ENCODE measurements around the gene GTSE1. TPM values are rescaled to one million over a fixed set of nuclear protein-coding genes. Genes with fewer than 3 reads are reported as not detected.

Gene GTSE1
- total and polyA plus RNA-seq, 2 donors (not counting 1 experiment from before 2014, with no cell fraction given), result 2.0 to 3.6 TPM

- H3K27me3 ChIP-seq (ENCODE audit: control insufficient read depth, insufficient read depth, low read length), result no peaks in the 10 kb centered on the region
- no peaks in the 10 kb centered on the region for H3K36me3 ChIP-seq (ENCODE audit: control insufficient read depth, insufficient read depth, low read length)
- TF ChIP-seq EZH2 (IDR thresholded peaks at IDR 0.05; ENCODE audit: low read length, missing control alignments) (no peak), CTCF (conservative IDR thresholded peaks at IDR 0.05 in 1 of 2, IDR thresholded peaks at IDR 0.05 in 1 of 2; ENCODE audit: low read depth in 1 of 2, low read length in 2 of 2) (no peak)
- peak overlapping the region; percentile 44 for H3K4me2 ChIP-seq (ENCODE audit: extremely low read depth, insufficient read depth, low read length)
- no peak for DNase-seq (ENCODE audit: low read depth in 2 of 2)
- no peaks in the 10 kb centered on the region for H3K9me3 ChIP-seq (ENCODE audit: control insufficient read depth, insufficient read depth, low read depth, low read length)
- no peaks in the 10 kb centered on the region for H3K79me2 ChIP-seq (ENCODE audit: control insufficient read depth, insufficient read depth, low read length)
- H3K4me3 ChIP-seq (replicated peaks in 1 of 4; ENCODE audit: control extremely low read depth in 1 of 4, insufficient read depth in 1 of 4, low read depth in 3 of 4, low read length in 4 of 4), result peak overlapping the region; percentile 63 to 94 (median 86)
- peak overlapping the region; percentile 77 for H3K9ac ChIP-seq (ENCODE audit: insufficient read depth, low read length)
- peak overlapping the region; percentile 61 for H2AFZ ChIP-seq (ENCODE audit: low read length)
- no peaks in the 10 kb centered on the region for H3K4me1 ChIP-seq (ENCODE audit: control insufficient read depth, extremely low read depth, insufficient read depth, low read length)
- no peaks in the 10 kb centered on the region for H4K20me1 ChIP-seq (ENCODE audit: control insufficient read depth, extremely low read depth, insufficient read depth, low read length)
- H3K27ac ChIP-seq (ENCODE audit: insufficient read depth, low read length), result no peak overlapping the region
Observed at GRCh38 chr22:46250783-46251125, 45.9 kb upstream of the GTSE1 start.

- TF ChIP-seq EZH2 (IDR thresholded peaks at IDR 0.05; ENCODE audit: low read length, missing control alignments), result no peak
- Histone ChIP-seq H4K20me1 (ENCODE audit: control insufficient read depth, extremely low read depth, insufficient read depth, low read length) (no peaks in the 10 kb centered on the region), H3K27me3 (ENCODE audit: control insufficient read depth, insufficient read depth, low read length) (no peaks in the 10 kb centered on the region), H2AFZ (ENCODE audit: low read length) (no peak overlapping the region), H3K9ac (ENCODE audit: insufficient read depth, low read length) (no peak overlapping the region), H3K4me1 (ENCODE audit: control insufficient read depth, extremely low read depth, insufficient read depth, low read length) (no peaks in the 10 kb centered on the region), H3K4me2 (ENCODE audit: extremely low read depth, insufficient read depth, low read length) (peak overlapping the region; percentile 44), H3K27ac (ENCODE audit: insufficient read depth, low read length) (no peak overlapping the region), H3K36me3 (ENCODE audit: control insufficient read depth, insufficient read depth, low read length) (no peaks in the 10 kb centered on the region), H3K4me3 (replicated peaks in 1 of 4; ENCODE audit: control extremely low read depth in 1 of 4, insufficient read depth in 1 of 4, low read depth in 3 of 4, low read length in 4 of 4) (peak overlapping the region; percentile 63 to 94 (median 86)), H3K79me2 (ENCODE audit: control insufficient read depth, insufficient read depth, low read length) (no peaks in the 10 kb centered on the region), H3K9me3 (ENCODE audit: control insufficient read depth, insufficient read depth, low read depth, low read length) (no peaks in the 10 kb centered on the region)
- no peak for DNase-seq (ENCODE audit: low read depth in 2 of 2)
Observed at GRCh38 chr22:46251266-46251665, 45.4 kb upstream of the GTSE1 start.

GRCh38 chr22:46251816-46252380 is 44.8 kb upstream of the GTSE1 start:
- no peak overlapping the region for H3K9ac ChIP-seq (ENCODE audit: insufficient read depth, low read length)
- H3K4me1 ChIP-seq (ENCODE audit: control insufficient read depth, extremely low read depth, insufficient read depth, low read length), result no peaks in the 10 kb centered on the region
- H3K36me3 ChIP-seq (ENCODE audit: control insufficient read depth, insufficient read depth, low read length), result no peaks in the 10 kb centered on the region
- no peaks in the 10 kb centered on the region for H3K79me2 ChIP-seq (ENCODE audit: control insufficient read depth, insufficient read depth, low read length)
- no peaks in the 10 kb centered on the region for H3K9me3 ChIP-seq (ENCODE audit: control insufficient read depth, insufficient read depth, low read depth, low read length)
- H3K27ac ChIP-seq (ENCODE audit: insufficient read depth, low read length), result no peak overlapping the region
- H4K20me1 ChIP-seq (ENCODE audit: control insufficient read depth, extremely low read depth, insufficient read depth, low read length), result no peaks in the 10 kb centered on the region
- no peak overlapping the region for H3K4me3 ChIP-seq (replicated peaks in 1 of 4; ENCODE audit: control extremely low read depth in 1 of 4, insufficient read depth in 1 of 4, low read depth in 3 of 4, low read length in 4 of 4)
- no peak overlapping the region for H2AFZ ChIP-seq (ENCODE audit: low read length)
- H3K4me2 ChIP-seq (ENCODE audit: extremely low read depth, insufficient read depth, low read length), result no peak overlapping the region
- TF ChIP-seq EZH2 (IDR thresholded peaks at IDR 0.05; ENCODE audit: low read length, missing control alignments) (no peak), CTCF (conservative IDR thresholded peaks at IDR 0.05 in 1 of 2, IDR thresholded peaks at IDR 0.05 in 1 of 2; ENCODE audit: low read depth in 1 of 2, low read length in 2 of 2) (no peak)
- no peak for DNase-seq (ENCODE audit: low read depth in 2 of 2)
- no peaks in the 10 kb centered on the region for H3K27me3 ChIP-seq (ENCODE audit: control insufficient read depth, insufficient read depth, low read length)

Measured in fibroblast of lung (primary cell).